SK-N-SH (cell line): ENCODE results near the gene CCND1. TPM values are rescaled to one million over a fixed set of nuclear protein-coding genes. Genes with fewer than 3 reads are reported as not detected.

Experiments
- CTCF ChIA-PET: fragments of 300-600, 350-600 bp; formaldehyde crosslinking; extraction: SDS; loops from one replicate; lab custom pipeline; 2021; lab: Yijun Ruan, JAX
- POLR2A ChIA-PET: fragments of 350-600 bp; sonication (Branson Sonifier 250); formaldehyde crosslinking; extraction: SDS; loops from one replicate; lab custom pipeline; 2020; ENCODE audit warnings: antibody characterized with exemption, inconsistent platforms; lab: Yijun Ruan, JAX
- DNase-seq: peaks from one replicate; pipeline ENCODE4 v3.0.0; 2012
- H2AFZ ChIP-seq: fragments of 200-600 bp; sonication (generic); 2 replicates; pipeline ENCODE4 v1.8.1; 2016; ENCODE audit warnings: antibody characterized with exemption, mild to moderate bottlenecking, low read depth
- H3F3A ChIP-seq: fragments of 200-600 bp; sonication (generic); replicated peaks from 2 replicates; pipeline ENCODE3; 2016; ENCODE audit warnings: antibody characterized with exemption, mild to moderate bottlenecking; ENCODE audit not compliant: insufficient read depth
- H3K27ac ChIP-seq, 2 experiments: fragments of 200-500 bp in 1 of 2; fragments of 200-600 bp in 1 of 2; sonication (Bioruptor generic) in 1 of 2; sonication (generic), shearing (Covaris generic) in 1 of 2; 2 replicates each; pipeline versions ENCODE4 v1.5.1 to v1.6.1; 2014 to 2016; ENCODE audit warnings: low read depth in 2 of 2, inconsistent platforms in 1 of 2, low read length in 1 of 2, mild to moderate bottlenecking in 1 of 2, mixed read lengths in 1 of 2
- H3K27me3 ChIP-seq: fragments of 200-600 bp; sonication (generic), shearing (Covaris generic); 2 replicates; pipeline ENCODE4 v1.6.1; 2016; ENCODE audit warnings: mixed run types; ENCODE audit not compliant: insufficient read depth
- H3K36me3 ChIP-seq, 2 experiments: fragments of 200-500 bp in 1 of 2; fragments of 200-600 bp in 1 of 2; sonication (Bioruptor generic) in 1 of 2; sonication (generic) in 1 of 2; replicated peaks in 1 of 2; 2 replicates each; pipeline versions ENCODE3 to v1.5.1; 2014 to 2016; ENCODE audit warnings: low read length in 1 of 2, mild to moderate bottlenecking in 1 of 2; ENCODE audit not compliant: insufficient read depth in 2 of 2, control insufficient read depth in 1 of 2
- H3K4me1 ChIP-seq, 2 experiments: fragments of 200-500 bp in 1 of 2; fragments of 200-600 bp in 1 of 2; sonication (Bioruptor generic) in 1 of 2; sonication (generic), shearing (Covaris generic) in 1 of 2; 2 replicates each; pipeline versions ENCODE4 v1.5.1 to v1.6.1; 2014 to 2016; ENCODE audit warnings: low read depth in 1 of 2, low read length in 1 of 2, mixed run types in 1 of 2; ENCODE audit not compliant: insufficient read depth in 2 of 2, control insufficient read depth in 1 of 2
- H3K4me2 ChIP-seq: fragments of 200-600 bp; sonication (generic), shearing (Covaris generic); 2 replicates; pipeline ENCODE4 v1.6.1; 2017; ENCODE audit warnings: mixed run types
- H3K4me3 ChIP-seq, 2 experiments: fragments of 200-500 bp in 1 of 2; fragments of 200-600 bp in 1 of 2; sonication (Bioruptor generic) in 1 of 2; sonication (generic), shearing (Covaris generic) in 1 of 2; 2 replicates each; pipeline versions ENCODE4 v1.5.1 to v1.8.1; 2014 to 2016; ENCODE audit warnings: low read depth in 2 of 2, inconsistent platforms in 1 of 2, low read length in 1 of 2, mild to moderate bottlenecking in 1 of 2, mixed read lengths in 1 of 2, moderate library complexity in 1 of 2
- H3K79me2 ChIP-seq: fragments of 200-600 bp; sonication (generic); 2 replicates; pipeline ENCODE4 v1.8.1; 2017; ENCODE audit warnings: mild to moderate bottlenecking; ENCODE audit not compliant: insufficient read depth
- H3K9ac ChIP-seq: fragments of 200-600 bp; sonication (generic); 2 replicates; pipeline ENCODE4 v1.6.1; 2017; ENCODE audit warnings: mixed run types
- H3K9me2 ChIP-seq: fragments of 200-600 bp; sonication (generic); 2 replicates; pipeline ENCODE4 v1.6.1; 2017; ENCODE audit warnings: mixed run types
- H3K9me3 ChIP-seq: fragments of 200-600 bp; sonication (generic); 2 replicates; pipeline ENCODE4 v1.6.1; 2017; ENCODE audit warnings: mixed run types, mild to moderate bottlenecking, moderate library complexity
- H4K20me1 ChIP-seq: fragments of 200-600 bp; sonication (generic); 2 replicates; pipeline ENCODE4 v1.6.1; 2017; ENCODE audit warnings: mild to moderate bottlenecking, mixed run types; ENCODE audit not compliant: insufficient read depth
- CHD2 ChIP-seq: fragments of 150-350 bp; IDR thresholded peaks from 2 replicates; pipeline ENCODE4 v1.6.1; 2018; ENCODE audit warnings: low read length; ENCODE audit not compliant: partially characterized antibody
- ELF1 ChIP-seq: IDR thresholded peaks from 2 replicates; pipeline ENCODE4 v1.4.0; 2012
- EP300 ChIP-seq, 2 experiments: IDR thresholded peaks; 2 replicates each; pipeline versions ENCODE4 v1.4.0 to v1.6.1; 2012; ENCODE audit warnings: borderline replicate concordance in 1 of 2, low read depth in 1 of 2, low read length in 1 of 2
- FOXJ3 ChIP-seq: sonication (generic); formaldehyde crosslinking; IDR thresholded peaks from 2 replicates; pipeline ENCODE4 v1.5.1; 2020; ENCODE audit warnings: mild to moderate bottlenecking, missing genetic modification reagents
- FOXM1 ChIP-seq: IDR thresholded peaks from 2 replicates; pipeline ENCODE4 v1.4.0; 2012; ENCODE audit warnings: low read depth, mild to moderate bottlenecking
- GABPA ChIP-seq: IDR thresholded peaks from 2 replicates; pipeline ENCODE4 v1.4.0; 2012; ENCODE audit warnings: low read depth, mild to moderate bottlenecking
- MEF2A ChIP-seq: IDR thresholded peaks from 2 replicates; pipeline ENCODE4 v1.4.0; 2012; ENCODE audit warnings: low read depth, borderline replicate concordance
- MXI1 ChIP-seq: IDR thresholded peaks from 2 replicates; pipeline ENCODE4 v1.6.1; 2012; ENCODE audit warnings: mild to moderate bottlenecking, low read depth, low read length, improper control_type of control experiment
- NFIC ChIP-seq: IDR thresholded peaks from 2 replicates; pipeline ENCODE4 v1.4.0; 2012; ENCODE audit warnings: borderline replicate concordance
- POLR2AphosphoS5 ChIP-seq: IDR thresholded peaks from 2 replicates; pipeline ENCODE4 v1.6.1; 2012; ENCODE audit warnings: low read depth, low read length
- RAD21 ChIP-seq: IDR thresholded peaks from 2 replicates; pipeline ENCODE4 v1.6.1; 2012; ENCODE audit warnings: mild to moderate bottlenecking, low read length
- RCOR1 ChIP-seq: fragments of 150-350 bp; IDR thresholded peaks from 2 replicates; pipeline ENCODE4 v1.6.1; 2017; ENCODE audit warnings: antibody characterized with exemption, low read length
- RFX5 ChIP-seq: IDR thresholded peaks from 2 replicates; pipeline ENCODE4 v1.6.1; 2012; ENCODE audit warnings: mild to moderate bottlenecking, improper control_type of control experiment, low read length
- RXRA ChIP-seq: IDR thresholded peaks from 2 replicates; pipeline ENCODE4 v1.4.0; 2012; ENCODE audit warnings: low read depth, mild to moderate bottlenecking, borderline replicate concordance
- SMC3 ChIP-seq: IDR thresholded peaks from 2 replicates; pipeline ENCODE4 v1.6.1; 2012; ENCODE audit warnings: low read depth, low read length, improper control_type of control experiment
- TAF1 ChIP-seq: IDR thresholded peaks from 2 replicates; pipeline ENCODE4 v1.6.1; 2012; ENCODE audit warnings: low read depth, mild to moderate bottlenecking, low read length, moderate library complexity, borderline replicate concordance
- TEAD4 ChIP-seq: IDR thresholded peaks from 2 replicates; pipeline ENCODE4 v1.4.0; 2012; ENCODE audit warnings: mild to moderate bottlenecking, borderline replicate concordance; ENCODE audit not compliant: insufficient read depth
- YY1 ChIP-seq: IDR thresholded peaks from 2 replicates; pipeline ENCODE4 v1.4.0; 2012; ENCODE audit warnings: low read depth, mild to moderate bottlenecking
- WGBS: methylation state at CpG from one replicate; pipeline ENCODE4 v1.1.6; 2017; ENCODE audit warnings: low lambda C conversion rate; 5-methylcytosine and 5-hydroxymethylcytosine counted together
- polyA plus RNA-seq, 3 experiments: library from polyadenylated mRNA; depleted of rRNA; stranded (reverse); fragments of >200 nt; gene quantifications; 2 replicates each; pipeline ENCODE4 v1.2.3, GENCODE V29; 2012
- TF ChIP-seq, protein P1 (sequence below): IDR thresholded peaks from 2 replicates; pipeline ENCODE4; 2012
- TF ChIP-seq, protein P2 (sequence below): IDR thresholded peaks from 2 replicates; pipeline ENCODE4 v1.4.0; 2012; ENCODE audit warnings: low read depth, borderline replicate concordance
- TF ChIP-seq, protein P3 (sequence below): IDR thresholded peaks from 2 replicates; pipeline ENCODE4 v1.4.0; 2012; ENCODE audit warnings: low read depth
- TF ChIP-seq, protein P4 (sequence below): IDR thresholded peaks from 2 replicates; pipeline ENCODE4 v1.4.0; 2012; ENCODE audit warnings: low read depth, borderline replicate concordance
- TF ChIP-seq, protein P5 (sequence below): fragments of 150-350 bp; IDR thresholded peaks from 2 replicates; pipeline ENCODE4 v1.6.1; 2016; ENCODE audit warnings: mild to moderate bottlenecking, low read depth, low read length

Gene CCND1
- polyA plus RNA-seq, 1 of the 3 experiments (the other 2 are of a cell fraction): 242 TPM

DNA sequence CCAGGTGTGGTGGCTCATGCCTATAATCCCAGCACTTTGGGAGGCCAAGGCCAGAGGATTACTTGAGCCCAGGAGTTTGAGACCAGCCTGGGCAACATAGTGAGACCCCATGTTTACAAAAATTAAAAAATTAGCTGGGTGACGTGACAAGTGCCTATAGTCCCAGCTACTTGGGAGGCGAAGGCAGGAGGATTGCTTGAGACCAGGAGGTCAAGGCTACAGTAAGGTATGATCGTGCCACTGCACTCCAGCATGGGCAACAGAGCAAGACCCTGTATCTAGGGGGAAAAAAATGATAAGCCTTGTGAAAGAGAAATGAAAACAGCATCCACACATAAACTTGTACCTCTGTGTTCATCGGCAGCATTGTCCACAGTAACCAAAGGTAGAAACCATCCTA is 8.1 kb upstream of the CCND1 start:
- Histone ChIP-seq H3K9ac (no peak overlapping the region), H3F3A (no peaks in the 10 kb centered on the region), H3K27me3 (no peaks in the 10 kb centered on the region), H3K4me2 (no peak overlapping the region), H3K4me3 (no peak overlapping the region), H3K9me3 (no peaks in the 10 kb centered on the region; the same call in 1 of the 2 replicates), H4K20me1 (no peaks in the 10 kb centered on the region), H3K79me2 (no peaks in the 10 kb centered on the region), H3K27ac (no peak overlapping the region), H3K4me1 (peaks cover 0 to 26% of the 10 kb centered on the region in 2 experiments; a peak in 2 of 4 replicates), H3K9me2 (no peaks in the 10 kb centered on the region), H2AFZ (no peak overlapping the region), H3K36me3 (no peaks in the 10 kb centered on the region)
- TF ChIP-seq MXI1 (no peak), RXRA (no peak), RFX5 (no peak), ELF1 (no peak), CHD2 (no peak), NFIC (no peak), EP300 (IDR thresholded peaks at IDR 0.05; ENCODE audit: borderline replicate concordance in 1 of 2, low read depth in 1 of 2, low read length in 1 of 2) (no peak), SMC3 (no peak), MEF2A (no peak), TEAD4 (no peak), POLR2AphosphoS5 (no peak)
- TF ChIP-seq, protein P1, sequence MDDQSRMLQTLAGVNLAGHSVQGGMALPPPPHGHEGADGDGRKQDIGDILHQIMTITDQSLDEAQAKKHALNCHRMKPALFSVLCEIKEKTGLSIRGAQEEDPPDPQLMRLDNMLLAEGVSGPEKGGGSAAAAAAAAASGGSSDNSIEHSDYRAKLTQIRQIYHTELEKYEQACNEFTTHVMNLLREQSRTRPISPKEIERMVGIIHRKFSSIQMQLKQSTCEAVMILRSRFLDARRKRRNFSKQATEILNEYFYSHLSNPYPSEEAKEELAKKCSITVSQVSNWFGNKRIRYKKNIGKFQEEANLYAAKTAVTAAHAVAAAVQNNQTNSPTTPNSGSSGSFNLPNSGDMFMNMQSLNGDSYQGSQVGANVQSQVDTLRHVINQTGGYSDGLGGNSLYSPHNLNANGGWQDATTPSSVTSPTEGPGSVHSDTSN: no peak
- TF ChIP-seq, protein P2, sequence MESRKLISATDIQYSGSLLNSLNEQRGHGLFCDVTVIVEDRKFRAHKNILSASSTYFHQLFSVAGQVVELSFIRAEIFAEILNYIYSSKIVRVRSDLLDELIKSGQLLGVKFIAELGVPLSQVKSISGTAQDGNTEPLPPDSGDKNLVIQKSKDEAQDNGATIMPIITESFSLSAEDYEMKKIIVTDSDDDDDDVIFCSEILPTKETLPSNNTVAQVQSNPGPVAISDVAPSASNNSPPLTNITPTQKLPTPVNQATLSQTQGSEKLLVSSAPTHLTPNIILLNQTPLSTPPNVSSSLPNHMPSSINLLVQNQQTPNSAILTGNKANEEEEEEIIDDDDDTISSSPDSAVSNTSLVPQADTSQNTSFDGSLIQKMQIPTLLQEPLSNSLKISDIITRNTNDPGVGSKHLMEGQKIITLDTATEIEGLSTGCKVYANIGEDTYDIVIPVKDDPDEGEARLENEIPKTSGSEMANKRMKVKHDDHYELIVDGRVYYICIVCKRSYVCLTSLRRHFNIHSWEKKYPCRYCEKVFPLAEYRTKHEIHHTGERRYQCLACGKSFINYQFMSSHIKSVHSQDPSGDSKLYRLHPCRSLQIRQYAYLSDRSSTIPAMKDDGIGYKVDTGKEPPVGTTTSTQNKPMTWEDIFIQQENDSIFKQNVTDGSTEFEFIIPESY: no peak
- TF ChIP-seq, protein P3, sequence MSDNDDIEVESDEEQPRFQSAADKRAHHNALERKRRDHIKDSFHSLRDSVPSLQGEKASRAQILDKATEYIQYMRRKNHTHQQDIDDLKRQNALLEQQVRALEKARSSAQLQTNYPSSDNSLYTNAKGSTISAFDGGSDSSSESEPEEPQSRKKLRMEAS: no peak
- POLR2A ChIA-PET: no interaction called here
- WGBS: 92% methylated on average over 4 of the region's 4 CpGs
- CTCF ChIA-PET: interaction anchor here (2.0 kb wide), 1 partner anchor 11 kb away, joined by 5 read pairs; no protein-coding TSS in a partner anchor
- DNase-seq: no peak

DNA sequence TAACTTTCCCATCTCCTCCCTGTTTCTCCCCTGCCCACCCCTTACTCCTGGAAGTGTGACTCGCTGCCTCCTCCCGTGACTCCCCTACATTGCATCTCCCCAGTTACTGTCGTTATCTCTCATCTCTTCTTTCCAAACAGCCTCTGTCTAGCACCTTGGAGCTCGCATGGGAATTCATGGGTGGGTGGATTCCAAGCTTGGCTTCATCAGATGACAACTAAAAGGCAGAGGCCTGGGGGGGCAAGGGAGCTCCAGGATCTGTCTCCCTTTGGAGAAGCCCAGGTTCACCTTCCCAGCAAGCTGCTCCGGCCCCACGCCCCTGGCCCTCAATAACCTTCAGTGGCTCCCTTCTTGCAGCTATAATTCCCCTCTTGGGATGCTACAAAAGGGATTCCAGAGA is 6.9 kb upstream of the CCND1 start:
- Histone ChIP-seq H3K79me2 (peaks cover under 1% of the 10 kb centered on the region; the same call in 1 of the 2 replicates), H3F3A (no peaks in the 10 kb centered on the region), H3K9me3 (no peaks in the 10 kb centered on the region; the same call in 1 of the 2 replicates), H2AFZ (no peak overlapping the region), H3K27ac (peak overlapping the region in 1 of 2 experiments; percentile 73; a peak in 1 of 4 replicates), H3K36me3 (no peaks in the 10 kb centered on the region), H3K4me3 (no peak overlapping the region), H3K9me2 (no peaks in the 10 kb centered on the region), H3K9ac (no peak overlapping the region), H3K4me2 (no peak overlapping the region), H3K4me1 (peaks cover 0 to 32% of the 10 kb centered on the region in 2 experiments; a peak in 2 of 4 replicates), H4K20me1 (no peaks in the 10 kb centered on the region), H3K27me3 (no peaks in the 10 kb centered on the region)
- POLR2A ChIA-PET: no interaction called here
- CTCF ChIA-PET: interaction anchor here (0.6 to 1.3 kb wide), 5 partner anchors 9 to 534 kb away, joined by 3 to 5 read pairs (median 3); no protein-coding TSS in a partner anchor
- 87% methylated on average over 6 of the region's 6 CpGs for WGBS
- TF ChIP-seq SMC3 (no peak), RAD21 (no peak), MEF2A (no peak), ELF1 (no peak), FOXM1 (no peak), TEAD4 (no peak), RFX5 (no peak), YY1 (no peak), NFIC (no peak), CHD2 (no peak), RXRA (no peak), TAF1 (no peak), POLR2AphosphoS5 (no peak), RCOR1 (no peak), GABPA (no peak), FOXJ3 (no peak)
- TF ChIP-seq, protein P3: no peak
- TF ChIP-seq, protein P4, sequence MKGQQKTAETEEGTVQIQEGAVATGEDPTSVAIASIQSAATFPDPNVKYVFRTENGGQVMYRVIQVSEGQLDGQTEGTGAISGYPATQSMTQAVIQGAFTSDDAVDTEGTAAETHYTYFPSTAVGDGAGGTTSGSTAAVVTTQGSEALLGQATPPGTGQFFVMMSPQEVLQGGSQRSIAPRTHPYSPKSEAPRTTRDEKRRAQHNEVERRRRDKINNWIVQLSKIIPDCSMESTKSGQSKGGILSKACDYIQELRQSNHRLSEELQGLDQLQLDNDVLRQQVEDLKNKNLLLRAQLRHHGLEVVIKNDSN: no peak
- TF ChIP-seq, protein P5, sequence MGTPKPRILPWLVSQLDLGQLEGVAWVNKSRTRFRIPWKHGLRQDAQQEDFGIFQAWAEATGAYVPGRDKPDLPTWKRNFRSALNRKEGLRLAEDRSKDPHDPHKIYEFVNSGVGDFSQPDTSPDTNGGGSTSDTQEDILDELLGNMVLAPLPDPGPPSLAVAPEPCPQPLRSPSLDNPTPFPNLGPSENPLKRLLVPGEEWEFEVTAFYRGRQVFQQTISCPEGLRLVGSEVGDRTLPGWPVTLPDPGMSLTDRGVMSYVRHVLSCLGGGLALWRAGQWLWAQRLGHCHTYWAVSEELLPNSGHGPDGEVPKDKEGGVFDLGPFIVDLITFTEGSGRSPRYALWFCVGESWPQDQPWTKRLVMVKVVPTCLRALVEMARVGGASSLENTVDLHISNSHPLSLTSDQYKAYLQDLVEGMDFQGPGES: no peak
- DNase-seq: no peak
